NT2/D1 (cell line): ENCODE measurements around the gene CACNA2D3.

Experiments used
- SUZ12 ChIP-seq: IDR thresholded peaks from 2 replicates; pipeline ENCODE4 v1.6.1; 2011; ENCODE audit not compliant: insufficient read length, insufficient read depth; ENCODE audit errors: extremely low read depth
- YY1 ChIP-seq: IDR thresholded peaks from 2 replicates; pipeline ENCODE4 v1.6.1; 2011; ENCODE audit not compliant: insufficient read length, insufficient read depth
- ZNF274 ChIP-seq: IDR thresholded peaks from 2 replicates; pipeline ENCODE4 v1.6.1; 2011; ENCODE audit warnings: mild to moderate bottlenecking, low read depth, low read length

- TF ChIP-seq YY1 (no peak), SUZ12 (no peak), ZNF274 (no peak)
Observed at GRCh38 chr3:54311211-54311747, 188.9 kb downstream of the CACNA2D3 start.
